ENCODE results near the gene SPATS1.

DNA sequence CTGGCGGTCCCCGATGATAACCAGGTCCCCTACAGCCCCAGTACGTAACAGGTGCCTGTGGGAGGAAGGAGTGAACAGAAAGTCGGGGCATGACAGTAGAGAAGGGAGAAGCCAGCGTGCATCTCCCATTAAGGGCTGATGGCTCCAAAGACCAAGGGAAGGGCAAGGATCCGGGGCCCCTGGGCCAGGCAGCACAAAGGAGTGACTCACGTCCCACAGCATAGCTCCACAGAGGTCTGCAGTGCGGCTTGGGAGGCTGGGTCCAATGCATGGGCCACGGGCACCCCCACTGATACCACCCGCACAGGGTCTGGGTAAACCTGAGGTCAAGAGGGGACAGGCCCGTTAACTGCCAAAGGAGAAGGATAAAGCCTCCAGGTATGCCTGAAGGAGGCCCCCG lies 39.6 kb upstream of the SPATS1 start:
- TF ChIP-seq CTCF (IDR thresholded peaks at IDR 0.05) (no peak), EP300 (IDR thresholded peaks at IDR 0.05) (no peak)

Measured in tibial nerve (tissue), 4 donors.